Adrenal gland (tissue), 5 donors: ENCODE data around the gene RASGRP2.

Experiments
- CTCF ChIP-seq, 6 experiments: fragments of 450-650 bp in 4 of 6; fragments of 200-600 bp in 2 of 6; sonication (generic) in 1 of 6; IDR thresholded peaks; 1 replicate in 5 of 6; 2 replicates in 1 of 6; pipeline versions ENCODE4 v1.5.1 to v1.8.0; 2016 to 2021; ENCODE audit warnings: antibody characterized with exemption in 6 of 6, mild to moderate bottlenecking in 2 of 6, moderate library complexity in 1 of 6
- POLR2A ChIP-seq, 2 donors: fragments of 450-650 bp; IDR thresholded peaks; one replicate each; pipeline ENCODE4 v1.6.1; 2017; ENCODE audit warnings: antibody characterized with exemption in 2 of 2, mild to moderate bottlenecking in 2 of 2, moderate library complexity in 1 of 2
- donor health status: DM: no; HTN: no; CAD: no.

GRCh38 chr11:64716473-64717267 is 27.3 kb downstream of the RASGRP2 start:
- TF ChIP-seq POLR2A (IDR thresholded peaks at IDR 0.05): no peak
- no peak for TF ChIP-seq CTCF (IDR thresholded peaks at IDR 0.05)
